ENCODE measurements around the gene MYO5A. TPM values are rescaled to one million over a fixed set of nuclear protein-coding genes. Genes with fewer than 3 reads are reported as not detected.
A peak's percentile ranks its signal among the peaks of the same experiment; 100 is the strongest.

MYO5A gene
- polyA plus RNA-seq, 3 donors: 6.9 to 33.5 (median 16.6) TPM

- H3K4me2 ChIP-seq (replicated peaks; ENCODE audit: extremely low read depth, low read length, poor library complexity, severe bottlenecking): no peak overlapping the region
- no peaks in the 10 kb centered on the region for H3K9me3 Mint-ChIP-seq
- TF ChIP-seq, protein P1, sequence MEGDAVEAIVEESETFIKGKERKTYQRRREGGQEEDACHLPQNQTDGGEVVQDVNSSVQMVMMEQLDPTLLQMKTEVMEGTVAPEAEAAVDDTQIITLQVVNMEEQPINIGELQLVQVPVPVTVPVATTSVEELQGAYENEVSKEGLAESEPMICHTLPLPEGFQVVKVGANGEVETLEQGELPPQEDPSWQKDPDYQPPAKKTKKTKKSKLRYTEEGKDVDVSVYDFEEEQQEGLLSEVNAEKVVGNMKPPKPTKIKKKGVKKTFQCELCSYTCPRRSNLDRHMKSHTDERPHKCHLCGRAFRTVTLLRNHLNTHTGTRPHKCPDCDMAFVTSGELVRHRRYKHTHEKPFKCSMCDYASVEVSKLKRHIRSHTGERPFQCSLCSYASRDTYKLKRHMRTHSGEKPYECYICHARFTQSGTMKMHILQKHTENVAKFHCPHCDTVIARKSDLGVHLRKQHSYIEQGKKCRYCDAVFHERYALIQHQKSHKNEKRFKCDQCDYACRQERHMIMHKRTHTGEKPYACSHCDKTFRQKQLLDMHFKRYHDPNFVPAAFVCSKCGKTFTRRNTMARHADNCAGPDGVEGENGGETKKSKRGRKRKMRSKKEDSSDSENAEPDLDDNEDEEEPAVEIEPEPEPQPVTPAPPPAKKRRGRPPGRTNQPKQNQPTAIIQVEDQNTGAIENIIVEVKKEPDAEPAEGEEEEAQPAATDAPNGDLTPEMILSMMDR (IDR thresholded peaks at IDR 0.05): no peak
- no peaks in the 10 kb centered on the region for H3K4me1 Mint-ChIP-seq
- no peak overlapping the region for H3K27ac ChIP-seq (ENCODE audit: low read depth in 1 of 2, low read length in 2 of 2)
- DNase-seq: no peak
- peak overlapping the region in 1 of 7 donors; percentile 51 for H3K27ac Mint-ChIP-seq
- H3K4me3 Mint-ChIP-seq: no peak overlapping the region
- H3K9ac ChIP-seq (ENCODE audit: insufficient read depth, low read length, poor library complexity, severe bottlenecking): no peak overlapping the region
- peaks cover 6% of the 10 kb centered on the region for H4K20me1 ChIP-seq (ENCODE audit: insufficient read depth, low read length)
- WGBS (ENCODE audit: insufficient coverage): no CpG with 5 or more reads among the region's 3 CpGs
- no peaks in the 10 kb centered on the region for H3K4me1 ChIP-seq (ENCODE audit: control insufficient read depth in 1 of 2, insufficient read depth in 2 of 2, low read length in 2 of 2)
- H3K27me3 Mint-ChIP-seq (ENCODE audit: low read depth in 3 of 3): no peaks in the 10 kb centered on the region
- no peaks in the 10 kb centered on the region for H3K9me3 ChIP-seq (replicated peaks in 1 of 2; ENCODE audit: control insufficient read depth in 1 of 2, insufficient read depth in 1 of 2, low read length in 2 of 2)
- no peak overlapping the region for H2AFZ ChIP-seq (ENCODE audit: insufficient read depth, low read depth, low read length, poor library complexity, severe bottlenecking)
- H3K79me2 ChIP-seq (ENCODE audit: insufficient read depth, low read length): no peaks in the 10 kb centered on the region
- H3K4me3 ChIP-seq (replicated peaks in 1 of 3; ENCODE audit: low read depth in 2 of 3, low read length in 3 of 3): no peak overlapping the region
- H3K36me3 ChIP-seq (replicated peaks in 1 of 2; ENCODE audit: control insufficient read depth in 1 of 2, insufficient read depth in 2 of 2, low read length in 2 of 2): peaks cover 71 to 97% of the 10 kb centered on the region in 2 donors
- H3K27me3 ChIP-seq (ENCODE audit: control insufficient read depth in 2 of 2, insufficient read depth in 2 of 2, low read length in 2 of 2): no peaks in the 10 kb centered on the region
- H3K36me3 Mint-ChIP-seq: peaks cover 74 to 86% of the 10 kb centered on the region in 2 donors
- intact Hi-C loops (cut with micrococcal nuclease): loop anchor here in 1 of 2 donors (10.0 kb wide), 1 partner anchor 397 kb away; no protein-coding TSS in a partner anchor
Measured at GRCh38 chr15:52338058-52338457, 190.6 kb downstream of the MYO5A start.

GRCh38 chr15:52337198-52337853 lies 191.4 kb downstream of the MYO5A start:
- no peaks in the 10 kb centered on the region for H3K27me3 ChIP-seq (ENCODE audit: control insufficient read depth in 2 of 2, insufficient read depth in 2 of 2, low read length in 2 of 2)
- H3K4me2 ChIP-seq (replicated peaks; ENCODE audit: extremely low read depth, low read length, poor library complexity, severe bottlenecking): no peak overlapping the region
- Mint-ChIP-seq H3K36me3 (peaks cover 73 to 85% of the 10 kb centered on the region in 2 donors), H3K4me1 (no peaks in the 10 kb centered on the region), H3K27ac (peak overlapping the region in 3 of 7 donors; percentile 5 to 13 (median 6)), H3K9me3 (no peaks in the 10 kb centered on the region), H3K27me3 (ENCODE audit: low read depth in 3 of 3) (no peaks in the 10 kb centered on the region), H3K4me3 (no peak overlapping the region)
- H2AFZ ChIP-seq (ENCODE audit: insufficient read depth, low read depth, low read length, poor library complexity, severe bottlenecking): no peak overlapping the region
- H3K9ac ChIP-seq (ENCODE audit: insufficient read depth, low read length, poor library complexity, severe bottlenecking): no peak overlapping the region
- no peak overlapping the region for H3K4me3 ChIP-seq (replicated peaks in 1 of 3; ENCODE audit: low read depth in 2 of 3, low read length in 3 of 3)
- no peaks in the 10 kb centered on the region for H3K79me2 ChIP-seq (ENCODE audit: insufficient read depth, low read length)
- H3K36me3 ChIP-seq (replicated peaks in 1 of 2; ENCODE audit: control insufficient read depth in 1 of 2, insufficient read depth in 2 of 2, low read length in 2 of 2): peaks cover 67 to 97% of the 10 kb centered on the region in 2 donors
- intact Hi-C loops (cut with micrococcal nuclease): loop anchor here in 1 of 2 donors (10.0 kb wide), 1 partner anchor 397 kb away; no protein-coding TSS in a partner anchor
- WGBS (ENCODE audit: insufficient coverage): 100% methylated on average over 1 of the region's 5 CpGs
- H3K4me1 ChIP-seq (ENCODE audit: control insufficient read depth in 1 of 2, insufficient read depth in 2 of 2, low read length in 2 of 2): no peaks in the 10 kb centered on the region
- no peak for DNase-seq
- peaks cover 6% of the 10 kb centered on the region for H4K20me1 ChIP-seq (ENCODE audit: insufficient read depth, low read length)
- no peak overlapping the region for H3K27ac ChIP-seq (ENCODE audit: low read depth in 1 of 2, low read length in 2 of 2)
- no peaks in the 10 kb centered on the region for H3K9me3 ChIP-seq (replicated peaks in 1 of 2; ENCODE audit: control insufficient read depth in 1 of 2, insufficient read depth in 1 of 2, low read length in 2 of 2)
- TF ChIP-seq, protein P1 (IDR thresholded peaks at IDR 0.05): no peak
